CD4-positive, alpha-beta T cell treated with Interleukin-15 for 1 hour (primary cell): ENCODE data around the gene TESK2.
"Not testable (repeated sequence)": the region's sequence is repeated elsewhere in the genome, so short reads cannot be mapped to it uniquely, and the experiment has no call there.

Source experiments
- DNase-seq: peaks from one replicate; pipeline ENCODE4 v3.0.0-alpha.2; 2020

Gene TESK2

DNA sequence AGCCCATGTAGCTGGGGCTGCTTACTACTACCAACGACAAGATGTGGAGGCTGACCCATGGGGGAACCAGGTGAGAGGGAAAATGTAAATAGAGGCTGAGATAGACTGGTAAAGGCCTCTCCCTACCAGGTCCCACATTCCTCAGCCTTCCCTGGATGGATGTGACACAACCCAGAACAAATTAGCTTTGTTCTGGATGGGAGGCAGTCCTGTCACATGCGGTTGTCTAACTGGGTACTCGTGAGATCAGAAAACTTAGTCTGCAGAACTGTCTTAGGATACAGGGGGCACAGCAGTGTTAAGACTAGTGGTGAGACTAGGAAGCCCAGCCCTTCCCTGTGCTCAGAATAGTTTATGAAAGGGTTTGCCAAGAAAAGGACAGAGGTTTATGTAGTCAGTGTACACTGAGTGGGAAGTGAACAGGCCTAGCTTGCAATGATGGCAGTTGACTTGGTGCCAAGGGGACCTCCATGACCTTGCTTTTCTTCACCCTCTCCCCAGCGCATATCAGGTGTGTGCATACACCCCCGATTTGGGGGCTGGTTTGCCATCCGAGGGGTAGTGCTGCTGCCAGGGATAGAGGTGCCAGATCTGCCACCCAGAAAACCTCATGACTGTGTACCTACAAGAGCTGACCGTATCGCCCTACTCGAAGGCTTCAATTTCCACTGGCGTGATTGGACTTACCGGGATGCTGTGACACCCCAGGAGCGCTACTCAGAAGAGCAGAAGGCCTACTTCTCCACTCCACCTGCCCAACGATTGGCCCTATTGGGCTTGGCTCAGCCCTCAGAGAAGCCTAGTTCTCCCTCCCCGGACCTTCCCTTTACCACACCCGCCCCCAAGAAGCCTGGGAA is 17.6 kb upstream of the TESK2 start:
- DNase-seq: no peak

DNA sequence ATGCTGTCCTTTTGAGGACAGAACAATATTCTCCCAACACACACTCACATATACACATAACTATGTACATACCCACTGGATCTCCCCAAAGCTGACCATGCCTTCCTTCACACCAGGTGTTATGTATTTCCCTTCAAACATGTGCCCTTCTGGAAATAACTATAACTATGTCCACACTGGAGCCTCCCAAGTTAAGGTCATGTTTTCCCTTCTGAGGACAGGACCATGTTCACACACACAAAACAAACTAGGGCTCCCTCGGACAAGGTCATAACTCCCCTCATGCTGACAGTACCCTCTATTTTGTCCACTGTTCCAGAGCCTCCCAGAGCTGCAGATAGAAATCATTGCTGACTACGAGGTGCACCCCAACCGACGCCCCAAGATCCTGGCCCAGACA is 16.9 kb upstream of the TESK2 start:
- no peak for DNase-seq

DNA sequence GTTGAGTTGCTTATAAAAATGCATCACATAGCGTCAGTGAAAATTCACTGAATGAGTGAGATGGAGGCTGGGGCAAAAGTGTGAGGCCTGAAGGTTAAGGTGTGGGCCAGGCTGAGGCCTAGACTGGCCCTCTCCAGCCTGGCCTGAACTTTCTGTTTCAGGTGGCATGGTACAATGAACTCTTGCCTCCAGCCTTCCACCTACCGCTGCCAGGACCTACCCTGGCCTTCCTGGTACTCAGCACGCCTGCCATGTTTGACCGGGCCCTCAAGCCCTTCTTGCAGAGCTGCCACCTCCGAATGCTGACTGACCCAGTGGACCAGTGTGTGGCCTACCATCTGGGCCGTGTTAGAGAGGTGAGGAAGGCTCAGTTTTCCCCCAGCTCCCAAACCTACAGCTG is 16.2 kb upstream of the TESK2 start:
- DNase-seq: no peak

DNA sequence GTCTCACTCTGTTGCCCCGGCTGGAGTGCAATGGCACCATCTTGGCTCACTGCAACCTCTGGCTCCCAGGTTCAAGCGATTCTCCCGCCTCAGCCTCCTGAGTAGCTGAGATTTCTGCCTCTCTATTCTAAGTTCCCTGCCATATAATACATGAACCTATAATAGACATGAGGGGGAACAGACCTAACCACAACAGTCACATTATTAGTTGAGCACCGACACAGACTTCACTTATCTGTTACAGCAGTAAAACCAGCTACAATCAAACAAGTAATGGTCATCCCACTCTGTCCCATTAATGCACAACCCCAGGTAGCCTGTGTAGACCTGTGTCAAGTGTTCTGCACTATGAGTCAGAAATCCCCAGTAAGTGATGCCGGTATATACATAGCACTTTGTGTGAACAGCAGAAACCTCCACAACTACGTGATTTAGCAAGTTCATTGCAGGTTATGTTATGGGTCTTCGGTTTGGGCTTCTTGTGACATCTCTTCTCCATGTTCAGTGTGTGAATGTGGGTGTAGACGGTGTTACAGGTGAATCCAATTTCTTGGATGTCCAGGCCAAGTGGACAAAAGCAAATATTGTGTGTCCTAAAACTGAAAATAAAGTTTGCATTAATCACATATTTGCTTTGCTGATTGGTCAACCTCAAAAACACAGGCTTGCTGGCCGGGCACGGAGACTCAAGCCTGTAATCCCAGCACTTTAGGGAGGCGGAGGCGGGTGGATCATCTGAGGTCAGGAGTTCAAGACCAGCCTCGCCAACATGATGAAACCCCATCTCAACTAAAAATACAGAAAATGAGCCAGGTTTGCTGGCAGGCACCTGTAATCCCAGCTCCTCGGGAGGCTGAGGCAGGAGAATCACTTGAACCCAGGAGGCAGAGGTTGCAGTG is 12.7 kb upstream of the TESK2 start:
- DNase-seq: no peak

DNA sequence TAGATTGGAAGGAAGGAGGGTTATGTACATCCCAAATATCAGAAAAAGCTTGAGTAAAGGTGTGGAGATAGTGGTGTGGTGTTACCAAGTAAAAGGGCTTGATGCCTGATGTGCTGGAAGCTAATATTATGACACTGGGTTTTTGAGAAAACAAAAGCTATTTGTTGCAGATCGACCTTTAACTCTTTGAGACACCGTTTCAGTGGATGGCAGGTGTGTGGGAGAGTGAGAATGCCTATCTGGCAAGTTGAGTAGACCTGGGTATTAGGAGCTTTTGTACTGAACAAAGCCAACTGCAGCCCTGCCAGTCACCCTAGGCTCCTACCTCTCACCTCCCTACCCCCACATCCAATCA is 10.5 kb upstream of the TESK2 start:
- DNase-seq: no peak

DNA sequence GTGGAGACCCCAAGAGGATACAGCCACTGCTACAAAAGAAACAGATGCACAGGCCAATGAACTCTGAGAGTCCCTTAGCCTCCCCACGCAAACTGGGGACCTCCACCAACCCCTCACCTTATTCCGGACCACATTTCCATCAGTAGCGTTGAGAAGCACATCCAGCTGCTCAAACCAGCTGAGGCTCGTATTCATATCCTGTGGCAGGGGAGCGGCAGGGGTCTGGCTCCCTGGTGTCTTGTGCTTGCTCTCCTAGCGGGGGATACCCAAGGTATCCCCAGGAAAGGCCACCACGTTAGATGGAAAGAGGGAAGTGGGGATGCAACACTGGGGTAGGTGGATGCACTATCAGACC is 8.4 kb upstream of the TESK2 start:
- DNase-seq: no peak

DNA sequence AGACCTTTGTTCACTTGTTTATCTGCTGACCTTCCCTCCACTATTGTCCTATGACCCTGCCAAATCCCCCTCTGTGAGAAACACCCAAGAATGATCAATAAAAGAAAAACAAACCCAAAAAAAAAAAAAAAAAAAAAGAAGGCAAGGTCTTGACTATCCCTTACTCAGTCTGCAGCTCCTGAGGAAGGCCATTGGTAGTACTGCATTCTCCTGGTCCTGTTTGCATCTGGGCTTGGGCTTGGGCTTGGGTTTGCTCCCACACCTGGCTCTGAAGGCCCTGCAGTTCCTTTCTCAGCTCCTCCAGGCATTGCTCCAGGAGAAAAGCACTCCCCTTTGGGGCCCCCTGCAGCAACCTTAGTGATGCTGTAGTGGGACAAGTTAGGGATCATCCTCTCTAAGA is 7.3 kb upstream of the TESK2 start:
- DNase-seq: no peak

DNA sequence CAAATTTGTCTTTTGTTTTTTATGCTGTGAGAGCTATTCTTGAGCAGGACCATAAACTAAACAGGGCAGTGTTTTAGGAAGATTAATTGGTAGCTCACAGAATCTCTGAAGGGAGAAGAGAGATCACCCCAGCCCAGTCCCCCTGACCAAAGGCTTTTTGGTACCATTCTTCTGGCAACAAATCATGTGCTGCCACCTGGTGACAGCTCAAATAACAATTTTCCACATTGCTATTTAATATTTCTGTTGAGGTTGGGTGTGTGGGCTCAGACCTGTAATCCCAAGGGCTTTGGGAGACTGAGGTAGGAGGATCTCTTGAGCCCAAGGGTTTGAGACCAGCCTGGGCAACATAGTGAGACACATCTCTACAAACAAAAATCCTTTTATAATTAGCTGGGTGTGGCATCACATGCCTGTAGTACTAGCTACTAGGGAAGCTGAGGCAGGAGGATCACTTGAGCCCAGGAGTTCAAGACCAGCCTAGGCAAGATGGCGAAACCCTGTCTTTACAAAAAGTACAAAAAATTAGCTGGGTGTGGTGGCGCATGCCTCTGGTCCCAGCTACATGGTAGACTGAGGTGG is 2.2 kb upstream of the TESK2 start:
- peak; percentile 53 for DNase-seq

DNA sequence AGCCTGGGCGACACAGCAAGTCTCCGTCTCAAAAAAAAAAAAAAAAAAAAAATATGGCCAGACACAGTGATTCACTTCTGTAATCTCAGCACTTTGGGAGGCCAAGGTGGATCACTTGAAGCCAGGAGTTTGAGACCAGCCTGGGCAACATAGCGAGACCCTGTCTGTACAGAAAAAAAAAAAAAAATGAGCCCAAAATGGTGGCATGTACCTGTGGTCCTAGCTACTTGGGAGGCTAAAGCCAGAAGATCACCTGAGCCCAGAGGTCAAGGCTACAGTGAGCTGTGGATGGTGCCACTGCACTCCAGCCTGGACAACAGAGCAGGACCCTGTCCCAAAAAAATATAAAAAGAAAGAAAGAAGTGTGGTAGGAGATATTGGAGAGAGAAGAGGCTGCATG is 1.7 kb upstream of the TESK2 start:
- DNase-seq: no peak

DNA sequence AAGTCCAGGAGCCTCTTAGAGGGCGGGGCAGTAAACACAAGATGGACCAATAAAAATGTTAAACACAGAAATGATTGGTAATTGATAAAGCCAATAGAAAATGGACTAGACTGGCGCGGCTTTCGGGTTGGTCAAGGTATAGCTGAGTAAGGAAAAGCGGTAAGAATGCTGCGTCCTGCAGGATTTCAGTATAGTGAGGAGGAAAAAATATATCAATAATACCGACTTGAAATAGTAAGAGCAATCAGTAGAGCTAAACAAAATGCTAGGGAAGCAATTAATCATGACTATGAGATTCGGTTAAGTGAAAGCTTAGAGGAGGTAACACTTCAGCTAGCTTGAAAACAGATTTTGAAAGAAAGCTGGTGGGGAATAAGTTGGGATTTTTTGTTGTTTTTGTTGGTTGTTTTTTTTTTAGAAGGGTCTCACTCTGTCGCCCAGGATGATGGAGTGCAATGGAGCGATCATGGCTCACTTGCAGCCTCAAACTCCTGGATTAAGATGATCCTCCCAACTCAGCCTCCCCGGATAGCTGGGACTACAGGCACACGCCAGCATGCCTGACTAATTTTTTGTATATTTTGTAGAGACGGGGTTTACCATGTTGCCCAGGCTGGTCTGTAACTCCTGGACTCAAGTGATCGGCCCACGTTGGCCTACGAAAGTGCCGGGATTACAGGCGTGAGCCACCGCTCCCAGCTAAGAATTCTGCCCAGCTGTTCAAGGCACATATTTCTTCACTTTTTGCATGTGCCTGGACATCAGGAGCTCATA is 711 bp upstream of the TESK2 start:
- no peak for DNase-seq

DNA sequence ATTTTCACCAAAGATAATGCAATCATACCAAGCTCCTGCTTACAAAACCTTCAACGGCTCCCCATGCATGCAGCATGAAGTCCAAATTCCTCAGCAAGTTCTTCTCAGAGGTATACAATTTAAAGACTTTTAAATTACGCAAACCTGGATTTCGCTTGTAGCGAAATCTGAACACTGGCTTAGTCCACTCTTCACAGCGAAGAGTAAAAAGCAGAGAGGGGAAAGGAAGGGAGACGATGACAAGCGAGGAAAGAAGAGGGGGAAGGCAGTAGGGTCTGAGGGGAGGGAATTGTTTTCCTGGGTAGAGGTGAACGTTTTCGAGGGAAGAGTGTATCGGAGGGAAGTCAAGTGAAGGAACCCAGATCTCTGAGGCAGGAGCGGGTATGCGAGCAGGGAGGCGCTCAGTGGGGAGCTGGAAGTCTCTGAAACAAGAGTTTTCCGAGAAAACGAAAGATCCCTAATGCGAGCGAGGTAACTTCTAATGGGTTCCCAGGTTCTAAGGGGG is 790 bp downstream of the TESK2 start:
- no peak for DNase-seq

DNA sequence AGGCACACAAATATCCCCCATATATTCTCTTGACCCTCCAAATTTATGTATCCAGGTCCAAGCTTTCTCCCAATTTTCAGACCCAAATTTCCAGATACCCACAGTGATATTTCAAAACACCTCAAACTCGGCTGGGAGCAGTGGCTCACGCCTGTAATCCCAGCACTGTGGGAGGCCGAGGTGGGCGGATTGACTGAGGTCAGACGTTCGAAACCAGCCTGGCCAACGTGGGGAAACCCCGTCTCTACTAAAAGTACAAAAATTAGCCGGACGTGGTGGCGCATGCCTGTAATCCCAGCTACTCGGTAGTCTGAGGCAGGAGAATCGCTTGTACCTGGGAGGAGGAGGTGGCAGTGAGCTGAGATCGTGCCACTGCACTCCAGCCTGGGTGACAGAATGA is 1.6 kb downstream of the TESK2 start:
- not testable (repeated sequence) for DNase-seq

DNA sequence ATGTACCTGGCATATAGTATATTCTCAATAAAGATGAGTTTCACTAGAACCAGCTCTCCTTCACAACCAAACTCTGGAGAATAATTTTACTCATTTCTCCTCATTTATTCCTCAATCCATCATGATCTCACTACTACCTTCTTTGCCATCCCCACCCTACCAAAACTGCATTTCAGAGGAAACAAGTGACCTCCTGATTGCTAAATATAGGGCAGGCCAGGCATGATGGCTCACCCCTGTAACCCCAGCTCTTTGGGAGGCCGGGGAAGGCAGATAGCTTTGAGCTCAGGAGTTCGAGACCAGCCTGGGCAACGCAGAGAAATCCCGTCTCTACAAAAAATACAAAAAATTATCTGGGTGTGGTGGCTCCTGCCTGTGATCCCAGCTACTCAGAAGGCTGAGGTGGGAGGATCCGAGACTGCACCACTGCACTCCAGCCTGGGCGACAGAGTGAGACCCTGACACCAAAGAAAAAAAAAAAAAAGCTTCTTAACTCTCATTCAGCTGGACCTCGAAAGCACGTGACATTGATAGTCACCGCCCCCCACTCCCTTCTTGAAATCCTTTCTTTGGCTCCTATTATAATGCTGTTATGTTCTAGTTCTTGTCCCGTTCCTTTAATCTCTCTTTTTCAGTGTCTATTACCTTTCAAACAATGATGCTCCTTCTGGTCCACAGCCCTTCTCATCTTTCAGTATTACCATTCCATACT is 2.1 kb downstream of the TESK2 start:
- DNase-seq: no peak

DNA sequence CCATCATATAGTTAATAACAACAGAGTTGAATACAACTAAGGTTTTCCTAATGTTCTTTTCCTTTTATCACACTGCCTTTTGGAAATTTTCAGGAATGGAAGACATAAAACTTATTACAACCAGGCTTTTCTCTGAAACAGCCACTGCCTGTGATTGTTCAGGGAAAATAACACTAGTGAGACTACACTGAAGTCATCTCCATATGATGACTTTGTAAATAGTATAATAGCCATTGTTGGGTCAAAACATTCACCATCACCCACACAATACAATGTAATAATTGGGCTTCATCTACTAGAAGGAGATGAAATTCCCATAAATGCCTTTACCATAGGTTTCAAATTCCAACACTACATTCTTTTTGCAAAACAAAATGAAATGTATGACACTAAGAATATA is 5.0 kb downstream of the TESK2 start:
- DNase-seq: no peak

DNA sequence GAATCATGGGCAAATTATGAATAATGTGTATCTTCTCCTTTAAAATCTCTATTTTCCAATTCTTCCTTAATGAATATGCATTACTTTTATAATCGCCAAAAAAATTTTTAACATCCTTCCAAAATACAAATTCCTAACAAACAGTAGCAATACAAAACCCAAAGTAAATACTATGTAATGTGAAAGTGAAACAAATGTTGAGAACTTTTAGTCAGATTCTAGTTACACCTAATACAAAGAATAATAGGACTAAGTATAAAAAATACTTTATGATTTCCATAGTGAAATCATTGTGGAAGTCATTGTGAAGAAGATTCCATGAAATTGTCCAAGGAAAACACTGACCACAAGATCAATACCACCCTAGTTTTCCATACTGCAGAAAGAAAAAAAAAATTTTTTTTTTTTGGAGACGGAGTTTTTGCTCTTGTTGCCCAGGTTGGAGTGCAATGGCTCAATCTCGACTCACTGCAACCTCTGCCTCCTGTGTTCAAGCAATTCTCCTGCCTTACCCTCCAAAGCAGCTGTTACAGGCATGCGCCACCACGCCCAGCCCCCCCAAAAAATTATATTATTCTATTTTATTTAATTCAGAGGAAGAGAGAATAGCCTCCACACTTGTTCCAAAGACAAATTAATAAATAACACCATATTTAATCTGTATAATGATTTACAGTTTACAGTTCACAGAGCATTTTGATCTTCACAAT is 11.8 kb downstream of the TESK2 start:
- DNase-seq: no peak

DNA sequence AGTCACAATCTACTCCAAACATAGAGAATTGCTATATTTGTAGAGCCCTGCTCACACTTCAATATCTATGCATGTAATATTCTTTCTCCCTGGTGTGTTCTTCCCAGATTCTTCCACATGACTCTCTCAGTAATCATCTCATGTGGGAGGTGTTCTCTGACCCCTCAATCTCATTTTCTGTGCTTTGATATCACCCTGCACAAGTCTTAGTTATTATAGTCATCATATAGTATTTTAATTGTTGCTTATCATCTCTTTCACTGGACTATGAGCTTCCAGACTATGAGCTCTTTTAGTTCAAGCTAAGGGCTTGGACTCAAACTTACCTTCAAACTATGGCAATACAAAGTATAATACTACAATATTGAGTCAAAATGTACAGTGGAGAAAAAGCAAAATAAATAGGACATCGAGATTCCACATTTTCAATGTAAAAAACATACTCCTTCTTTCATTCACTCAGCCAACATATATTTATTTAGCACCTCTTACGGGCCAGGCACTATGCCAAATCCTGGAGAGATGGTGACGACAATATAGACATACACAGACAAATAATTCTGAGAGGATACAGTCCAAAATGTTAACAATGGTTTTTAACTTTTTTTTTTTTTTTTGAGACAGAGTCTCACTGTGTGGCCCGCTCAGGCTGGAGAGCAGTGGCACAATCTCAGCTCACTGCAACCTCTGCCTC is 12.7 kb downstream of the TESK2 start:
- no peak for DNase-seq

DNA sequence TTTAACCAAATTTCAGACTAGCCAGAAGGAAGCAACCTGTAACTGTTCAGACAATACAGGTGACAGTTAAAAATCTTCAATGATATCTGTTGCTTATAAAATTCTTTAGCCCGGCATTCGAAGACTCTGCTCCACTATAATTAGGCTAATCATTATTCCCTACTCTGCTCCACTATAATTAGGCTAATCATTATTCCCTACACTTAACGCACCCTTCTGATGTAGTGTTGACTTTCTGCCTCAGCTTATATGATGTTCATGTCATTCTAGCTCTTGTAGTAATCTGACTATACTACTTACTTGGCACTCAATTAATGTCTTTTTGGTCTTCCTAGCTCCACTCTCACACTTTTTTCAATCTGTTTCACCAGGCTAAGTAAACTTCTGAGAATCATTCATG is 13.3 kb downstream of the TESK2 start:
- no peak for DNase-seq

DNA sequence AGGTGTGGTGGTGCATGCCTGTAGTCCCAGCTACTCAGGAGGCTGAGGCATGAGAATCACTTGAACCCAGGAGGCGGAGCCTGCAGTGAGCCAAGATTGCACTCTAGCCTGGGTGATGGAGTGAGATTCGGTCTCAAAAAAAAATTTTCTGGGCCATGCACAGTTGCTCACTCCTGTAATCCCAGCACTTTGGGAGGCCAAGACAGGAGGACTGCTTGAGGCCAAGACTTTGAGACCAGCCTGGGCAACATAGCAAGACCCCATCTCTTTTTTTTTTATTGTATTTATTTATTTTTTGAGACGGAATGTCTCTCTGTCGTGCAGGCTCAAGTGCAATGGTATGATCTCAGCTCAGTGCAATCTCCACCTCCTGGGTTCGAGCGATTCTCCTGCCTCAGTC is 16.8 kb downstream of the TESK2 start:
- not testable (repeated sequence) for DNase-seq

DNA sequence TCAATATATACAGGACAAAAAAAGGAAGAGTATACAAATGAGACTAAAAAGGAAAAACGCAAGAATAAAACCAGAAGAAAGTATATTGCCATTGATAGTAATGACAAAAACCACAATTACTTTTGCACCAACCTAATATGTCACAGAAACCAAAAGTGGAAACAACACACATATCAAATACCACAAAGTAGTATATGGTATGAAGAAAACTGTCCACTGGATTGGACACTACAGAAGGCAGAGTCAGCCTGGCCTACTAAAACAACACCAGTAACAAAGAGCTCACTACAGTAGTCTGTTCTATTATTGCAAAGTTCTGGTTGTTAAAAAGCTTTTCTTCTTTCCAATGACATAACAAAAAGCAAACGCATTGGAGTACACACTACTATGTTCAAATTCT is 17.7 kb downstream of the TESK2 start:
- no peak for DNase-seq

DNA sequence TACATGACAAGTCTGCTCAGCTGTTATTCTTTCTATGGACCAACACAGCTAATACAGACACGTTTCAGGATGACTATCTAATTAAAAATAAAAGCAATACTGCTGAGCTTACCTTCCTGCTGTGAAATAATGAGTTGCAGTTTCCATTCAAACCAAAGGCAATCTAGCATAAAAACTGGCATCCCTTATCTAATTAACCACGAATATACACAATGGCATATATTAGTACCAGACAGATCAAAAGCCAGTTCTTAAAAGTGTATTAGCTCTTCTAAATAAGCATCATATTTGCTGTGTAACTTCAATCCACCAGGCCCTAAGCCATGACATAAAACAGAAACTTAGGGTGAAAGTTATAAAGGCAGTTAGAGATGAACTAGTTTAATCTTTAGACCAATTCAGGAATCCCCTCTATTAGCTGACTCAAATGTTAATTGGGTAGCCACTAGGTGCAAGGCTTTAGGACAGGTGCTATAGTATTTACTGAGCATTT is 20.6 kb downstream of the TESK2 start:
- DNase-seq: no peak

DNA sequence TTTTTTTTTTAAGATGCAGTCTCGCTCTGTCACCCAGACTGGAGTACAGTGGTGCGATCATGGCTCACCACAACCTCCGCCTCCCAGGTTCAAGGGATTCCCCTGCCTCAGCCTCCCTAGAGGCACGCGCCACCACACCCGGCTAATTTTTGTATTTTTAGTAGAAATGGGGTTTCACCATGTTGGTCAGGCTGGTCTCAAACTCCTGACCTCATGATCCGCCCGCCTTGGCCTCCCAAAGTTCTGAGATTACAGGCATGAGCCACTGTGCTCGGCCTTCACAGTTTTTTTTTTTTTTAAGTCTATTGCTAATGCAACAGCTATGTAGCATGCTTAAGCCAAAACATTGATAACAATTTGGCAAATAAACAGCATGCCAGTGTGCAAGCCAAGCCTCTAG is 23.6 kb downstream of the TESK2 start:
- DNase-seq: not testable (repeated sequence)
